Measurements from ENCODE around the gene SORD. TPM values are rescaled to one million over a fixed set of nuclear protein-coding genes. Genes with fewer than 3 reads are reported as not detected.
A peak's percentile ranks its signal among the peaks of the same experiment; 100 is the strongest.

The SORD gene
- total RNA-seq, 1 donor from 2014 or later, result 23.2 TPM

GRCh38 chr15:45123397-45123796, 100.4 kb downstream of the SORD start:
- Histone ChIP-seq H3K4me3 (ENCODE audit: low read depth, low read length) (no peak overlapping the region), H3K27me3 (ENCODE audit: control insufficient read depth, insufficient read depth, low read length) (no peaks in the 10 kb centered on the region), H3K36me3 (ENCODE audit: control insufficient read depth, insufficient read depth, low read length) (peaks cover 6% of the 10 kb centered on the region)
- DNase-seq (ENCODE audit: low read depth) (no peak), FAIRE-seq (no peak)
- no peak for TF ChIP-seq CTCF (IDR thresholded peaks at IDR 0.05; ENCODE audit: insufficient read depth, low read length, severe bottlenecking)

- FAIRE-seq (no peak), DNase-seq (ENCODE audit: low read depth) (peak; percentile 55)
- Histone ChIP-seq H3K27me3 (ENCODE audit: control insufficient read depth, insufficient read depth, low read length) (no peaks in the 10 kb centered on the region), H3K36me3 (ENCODE audit: control insufficient read depth, insufficient read depth, low read length) (no peaks in the 10 kb centered on the region), H3K4me3 (ENCODE audit: low read depth, low read length) (no peak overlapping the region)
- peak; percentile 68 for TF ChIP-seq CTCF (IDR thresholded peaks at IDR 0.05; ENCODE audit: insufficient read depth, low read length, severe bottlenecking)
Measured at GRCh38 chr15:45126535-45127158, 103.7 kb downstream of the SORD start.

Other genes starting within 250 kb of the SORD start
- not detected in 2 replicates for gene TERB2, start 66.5 kb upstream of the SORD start, total RNA-seq
- 0.90 and 1.1 TPM in 2 replicates for gene DUOX2, start 91.0 kb downstream of the SORD start, total RNA-seq
- 0.13 TPM in 1 of 2 replicates, not detected in the other for gene DUOXA2, start 91.1 kb downstream of the SORD start, total RNA-seq
- 27.1 and 54.5 TPM in 2 replicates for gene DUOXA1, start 106.7 kb downstream of the SORD start, total RNA-seq
- gene DUOX1, start 106.8 kb downstream of the SORD start, total RNA-seq, result 13.2 and 37.0 TPM in 2 replicates
- 0.77 and 0.79 TPM in 2 replicates for gene SHF, start 164.8 kb downstream of the SORD start, total RNA-seq
- gene SLC28A2, start 229.0 kb downstream of the SORD start, total RNA-seq, result not detected in 2 replicates

Data from bronchial epithelial cell (primary cell).